Small intestine (tissue), 4 donors: ENCODE results near the gene SPR. TPM values are rescaled to one million over a fixed set of nuclear protein-coding genes. Genes with fewer than 3 reads are reported as not detected.

ENCODE experiments used
- polyA plus RNA-seq, 4 donors: library from polyadenylated mRNA; stranded (reverse) in 3 of 4; unstranded in 1 of 4; fragments of 200-250 nt in 3 of 4; fragments of 120-200 nt in 1 of 4; gene quantifications; one replicate each; pipeline versions ENCODE4 v1.2.1 to v1.2.3, GENCODE V29; 2013
- donor health status: healthy with polysubstance abuse.
- donor health status: Bipolar disorder and iron deficiency.
- donor health status: healthy.

SPR gene
- polyA plus RNA-seq, 4 donors, result 40.6 to 50.0 (median 44.4) TPM

Other genes starting within 250 kb of the SPR start
- 10 to 100 TPM in 2 of 4 donors, 1 to 10 TPM in 2; 6.9 to 12.6 (median 8.5) TPM for gene EXOC6B, start 61.4 kb upstream of the SPR start, polyA plus RNA-seq
- 1 to 10 TPM in 2 of 4 donors, under 1 TPM in 2; 0.13 to 4.9 (median 1.0) TPM for gene EMX1, start 30.1 kb downstream of the SPR start, polyA plus RNA-seq
- gene SFXN5, start 184.3 kb downstream of the SPR start, polyA plus RNA-seq, result 10 to 100 TPM in 2 of 4 donors, 1 to 10 TPM in 2; 5.4 to 28.5 (median 9.8) TPM
- 10 to 100 TPM in 2 of 4 donors, 1 to 10 TPM in 2; 5.1 to 37.3 (median 8.3) TPM for gene RAB11FIP5, start 225.5 kb downstream of the SPR start, polyA plus RNA-seq